Measurements from ENCODE around the gene FNIP1. TPM values are rescaled to one million over a fixed set of nuclear protein-coding genes. Genes with fewer than 3 reads are reported as not detected.

FNIP1 gene
- total and polyA plus RNA-seq, 2 of the 8 experiments (the other 6 are each of a cell fraction or from before 2014, with no cell fraction given) = 3.5 to 17.3 TPM

- H3K4me1 ChIP-seq (replicated peaks in 1 of 4; ENCODE audit: control insufficient read depth in 3 of 4, insufficient read depth in 4 of 4, low read length in 3 of 4) = 0 out of 7 replicates have a peak, but pooled peaks cover 0 to 2% (median 0%) of the 10 kb centered on the region in 4 experiments
- peaks cover 0 to 75% of the 10 kb centered on the region in 2 experiments; a peak in 3 of 4 replicates for H3K79me2 ChIP-seq (ENCODE audit: control insufficient read depth in 1 of 2, insufficient read depth in 2 of 2, low read length in 2 of 2)
- H2AK5ac ChIP-seq (ENCODE audit: low read depth, low read length) = no peak overlapping the region
- WGBS, 2 experiments (ENCODE audit: extremely low coverage in 1 of 2, insufficient coverage in 1 of 2, insufficient read length in 1 of 2, insufficient replicate concordance in 2 of 2, low coverage in 1 of 2, low lambda C conversion rate in 2 of 2, missing lambda C conversion rate in 1 of 2) = 91% methylated on average over 11 of the region's 11 CpGs; no CpG with 5 or more reads in 1 of the 2 experiments
- no peaks in the 10 kb centered on the region for H3K36me3 ChIP-seq (ENCODE audit: control insufficient read depth in 2 of 4, insufficient read depth in 4 of 4, low read length in 3 of 4)
- H3K79me1 ChIP-seq (ENCODE audit: low read depth, low read length) = peaks cover 2% of the 10 kb centered on the region; the same call in 1 of the 2 replicates
- H3K56ac ChIP-seq (replicated peaks; ENCODE audit: insufficient read length, low read depth, low read length) = no peak overlapping the region
- H2BK15ac ChIP-seq (ENCODE audit: low read length) = no peak overlapping the region
- H3K9ac ChIP-seq (replicated peaks in 1 of 4; ENCODE audit: extremely low read depth in 1 of 4, low read depth in 3 of 4, low read length in 3 of 4) = no peak overlapping the region
- H3K4me2 ChIP-seq (ENCODE audit: insufficient read depth in 1 of 2, low read depth in 2 of 2, low read length in 2 of 2) = no peak overlapping the region
- H3K27me3 ChIP-seq (replicated peaks in 1 of 4; ENCODE audit: control insufficient read depth in 3 of 4, extremely low read depth in 1 of 4, insufficient read depth in 3 of 4, low read length in 3 of 4) = no peaks in the 10 kb centered on the region
- H3K27ac ChIP-seq (ENCODE audit: low read depth, low read length) = no peak overlapping the region
- H2BK5ac ChIP-seq (ENCODE audit: low read depth, low read length) = no peak overlapping the region
- H2BK120ac ChIP-seq (replicated peaks; ENCODE audit: low read depth, low read length) = no peak overlapping the region
- no peaks in the 10 kb centered on the region for H3K23me2 ChIP-seq (ENCODE audit: low read depth, low read length)
- no peak for FAIRE-seq
- no peak for DNase-seq (ENCODE audit: low read depth in 1 of 2, low spot score in 2 of 2)
- no peak overlapping the region for H3K4me3 ChIP-seq (ENCODE audit: extremely low read depth in 1 of 4, insufficient read depth in 2 of 4, low read depth in 3 of 4, low read length in 4 of 4)
- no peak overlapping the region for H4K5ac ChIP-seq (ENCODE audit: insufficient read length, low read depth, low read length)
- H2BK12ac ChIP-seq (ENCODE audit: low read depth, low read length) = no peak overlapping the region
- peaks cover 4 to 10% of the 10 kb centered on the region in 2 experiments for H4K20me1 ChIP-seq (replicated peaks in 1 of 2; ENCODE audit: control insufficient read depth in 1 of 2, insufficient read depth in 2 of 2, low read length in 2 of 2)
- H3K14ac ChIP-seq (ENCODE audit: insufficient read length) = no peak overlapping the region
- H4K8ac ChIP-seq (ENCODE audit: extremely low read depth, insufficient read depth, low read length) = no peak overlapping the region; the same call in 1 of the 2 replicates
- H3K9me3 ChIP-seq (ENCODE audit: insufficient read depth in 2 of 2, low read depth in 1 of 2, low read length in 1 of 2) = no peaks in the 10 kb centered on the region
- H3K23ac ChIP-seq (ENCODE audit: insufficient read length) = no peak overlapping the region
- no peak overlapping the region for H4K91ac ChIP-seq (replicated peaks; ENCODE audit: insufficient read length, low read length)
- no peak overlapping the region for H2AFZ ChIP-seq (ENCODE audit: low read length)
- ChIA-PET CTCF (ENCODE audit: partially characterized antibody) (interaction anchor here (0.9 to 1.4 kb wide), 2 partner anchors 45 to 195 kb away, joined by 3 to 4 read pairs; no protein-coding TSS in a partner anchor), POLR2A (ENCODE audit: partially characterized antibody) (no interaction called here)
- no peak overlapping the region for H3K18ac ChIP-seq (ENCODE audit: extremely low read depth, low read length)
- no peak overlapping the region for H2BK20ac ChIP-seq (ENCODE audit: low read length)
- H3K4ac ChIP-seq (replicated peaks; ENCODE audit: insufficient read length, low read depth, low read length) = no peak overlapping the region
- no peak for TF ChIP-seq RXRA (IDR thresholded peaks at IDR 0.05; ENCODE audit: insufficient read depth, low read depth, low read length)
- no peak for TF ChIP-seq SP4 (IDR thresholded peaks at IDR 0.05; ENCODE audit: low read length)
- no peak for TF ChIP-seq BCL11A (IDR thresholded peaks at IDR 0.05; ENCODE audit: low read depth in 2 of 2, low read length in 2 of 2)
- TF ChIP-seq SP1 (IDR thresholded peaks at IDR 0.05; ENCODE audit: low read depth, low read length) = no peak
- TF ChIP-seq SUZ12 (IDR thresholded peaks at IDR 0.05; ENCODE audit: low read length) = no peak
- TF ChIP-seq RNF2 (IDR thresholded peaks at IDR 0.05; ENCODE audit: borderline replicate concordance, low read depth, low read length, missing control alignments, poor library complexity, severe bottlenecking) = no peak
- no peak for TF ChIP-seq NRF1 (IDR thresholded peaks at IDR 0.05; ENCODE audit: low read depth, low read length)
- TF ChIP-seq ZNF274 (IDR thresholded peaks at IDR 0.05; ENCODE audit: borderline replicate concordance, extremely low read depth, low read length) = no peak
- no peak for TF ChIP-seq CREB1 (IDR thresholded peaks at IDR 0.05)
- TF ChIP-seq TAF7 (optimal IDR thresholded peaks at IDR 0.05; ENCODE audit: borderline replicate concordance, low read depth, low read length) = no peak
- no peak for TF ChIP-seq EP300 (IDR thresholded peaks at IDR 0.05; ENCODE audit: borderline replicate concordance in 1 of 2, low read depth in 2 of 2, low read length in 2 of 2)
- TF ChIP-seq MAX (IDR thresholded peaks at IDR 0.05) = no peak
- no peak for TF ChIP-seq E2F6 (IDR thresholded peaks at IDR 0.05)
Measured at GRCh38 chr5:131782717-131783116, 14.1 kb downstream of the FNIP1 start.
